Measurements from ENCODE around the gene CUL9. TPM values are rescaled to one million over a fixed set of nuclear protein-coding genes. Genes with fewer than 3 reads are reported as not detected.
A peak's percentile ranks its signal among the peaks of the same experiment; 100 is the strongest.
"Not testable (repeated sequence)": the region's sequence is repeated elsewhere in the genome, so short reads cannot be mapped to it uniquely, and the experiment has no call there.

CUL9 gene
- 25.7 and 26.8 TPM in 2 replicates for total RNA-seq (2014; rRNA removed)
- 17.2 TPM for polyA plus RNA-seq (2012)

- peak; percentile 75 for DNase-seq (ENCODE audit: low read depth)
These were observed at the start of gene CUL9 for GRCh38 chr6:43181942-43182860. CUL9 (plus strand) TSS chr6:43182196; CDS start chr6:43184311, 2,115 bp downstream.

- no peak for DNase-seq (ENCODE audit: low read depth)
These were observed 43.7 kb upstream of the CUL9 start for GRCh38 chr6:43138267-43138666.

- DNase-seq (ENCODE audit: low read depth), result not testable (repeated sequence)
These were observed 42.0 kb upstream of the CUL9 start for GRCh38 chr6:43139973-43140372.

- no peak for DNase-seq (ENCODE audit: low read depth)
These were observed 40.4 kb upstream of the CUL9 start for GRCh38 chr6:43141644-43142043.

- no peak for DNase-seq (ENCODE audit: low read depth)
These were observed 39.9 kb upstream of the CUL9 start for GRCh38 chr6:43142101-43142500.

- peak; percentile 80 for DNase-seq (ENCODE audit: low read depth)
These were observed 38.5 kb upstream of the CUL9 start for GRCh38 chr6:43143235-43144128.

GRCh38 chr6:43144879-43145278 is 37.1 kb upstream of the CUL9 start:
- DNase-seq (ENCODE audit: low read depth), result no peak

- no peak for DNase-seq (ENCODE audit: low read depth)
These were observed 35.7 kb upstream of the CUL9 start for GRCh38 chr6:43146261-43146660.

- no peak for DNase-seq (ENCODE audit: low read depth)
These were observed 35.0 kb upstream of the CUL9 start for GRCh38 chr6:43146709-43147688.

- DNase-seq (ENCODE audit: low read depth), result no peak
These were observed 34.1 kb upstream of the CUL9 start for GRCh38 chr6:43147691-43148477.

- DNase-seq (ENCODE audit: low read depth), result no peak
These were observed 32.7 kb upstream of the CUL9 start for GRCh38 chr6:43149265-43149664.

- DNase-seq (ENCODE audit: low read depth), result no peak
These were observed 31.8 kb upstream of the CUL9 start for GRCh38 chr6:43150051-43150751.

GRCh38 chr6:43159599-43159998 is 22.4 kb upstream of the CUL9 start:
- no peak for DNase-seq (ENCODE audit: low read depth)

GRCh38 chr6:43163899-43164298 is 18.1 kb upstream of the CUL9 start:
- no peak for DNase-seq (ENCODE audit: low read depth)

- peak; percentile 25 for DNase-seq (ENCODE audit: low read depth)
These were observed 11.5 kb upstream of the CUL9 start for GRCh38 chr6:43170417-43170930.

GRCh38 chr6:43170931-43171706 is 10.9 kb upstream of the CUL9 start, which contains the start of gene SRF:
SRF (plus strand) TSS chr6:43171269; CDS start chr6:43171657, 388 bp downstream.
- peak; percentile 99 for DNase-seq (ENCODE audit: low read depth)

GRCh38 chr6:43171707-43172103 is 10.3 kb upstream of the CUL9 start:
- no peak for DNase-seq (ENCODE audit: low read depth)

Data from LHCN-M2 (cell line).